LNCaP clone FGC (cell line): Measurements from ENCODE around the gene DAG1.

Experiments used
- DNase-seq: peaks from one replicate; pipeline ENCODE4 v3.0.0-alpha.2; 2011; ENCODE audit warnings: low read depth
- H3K4me3 ChIP-seq: 2 replicates; pipeline ENCODE4 v1.5.1; 2011; ENCODE audit warnings: mild to moderate bottlenecking, low read depth, low read length, control low read depth
- TF ChIP-seq, protein P1 (sequence below): IDR thresholded peaks from 2 replicates; pipeline ENCODE4 v1.5.1; 2012; ENCODE audit warnings: mild to moderate bottlenecking; ENCODE audit not compliant: control insufficient read depth, insufficient read depth; ENCODE audit errors: extremely low read depth

The DAG1 gene

GRCh38 chr3:49469936-49470713, at the start of gene DAG1:
Gene DAG1 (plus strand): TSS chr3:49470267. CDS start chr3:49510535, 40,268 bp downstream.
- TF ChIP-seq, protein P1, sequence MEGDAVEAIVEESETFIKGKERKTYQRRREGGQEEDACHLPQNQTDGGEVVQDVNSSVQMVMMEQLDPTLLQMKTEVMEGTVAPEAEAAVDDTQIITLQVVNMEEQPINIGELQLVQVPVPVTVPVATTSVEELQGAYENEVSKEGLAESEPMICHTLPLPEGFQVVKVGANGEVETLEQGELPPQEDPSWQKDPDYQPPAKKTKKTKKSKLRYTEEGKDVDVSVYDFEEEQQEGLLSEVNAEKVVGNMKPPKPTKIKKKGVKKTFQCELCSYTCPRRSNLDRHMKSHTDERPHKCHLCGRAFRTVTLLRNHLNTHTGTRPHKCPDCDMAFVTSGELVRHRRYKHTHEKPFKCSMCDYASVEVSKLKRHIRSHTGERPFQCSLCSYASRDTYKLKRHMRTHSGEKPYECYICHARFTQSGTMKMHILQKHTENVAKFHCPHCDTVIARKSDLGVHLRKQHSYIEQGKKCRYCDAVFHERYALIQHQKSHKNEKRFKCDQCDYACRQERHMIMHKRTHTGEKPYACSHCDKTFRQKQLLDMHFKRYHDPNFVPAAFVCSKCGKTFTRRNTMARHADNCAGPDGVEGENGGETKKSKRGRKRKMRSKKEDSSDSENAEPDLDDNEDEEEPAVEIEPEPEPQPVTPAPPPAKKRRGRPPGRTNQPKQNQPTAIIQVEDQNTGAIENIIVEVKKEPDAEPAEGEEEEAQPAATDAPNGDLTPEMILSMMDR = no peak
- DNase-seq = peak; percentile 89
- H3K4me3 ChIP-seq = peak within 1 kb of the TSS; percentile 78

- H3K4me3 ChIP-seq = no peak overlapping the region
- no peak for DNase-seq
- TF ChIP-seq, protein P1 = no peak
Measured at GRCh38 chr3:49421890-49422378, 48.1 kb upstream of the DAG1 start.

DNA sequence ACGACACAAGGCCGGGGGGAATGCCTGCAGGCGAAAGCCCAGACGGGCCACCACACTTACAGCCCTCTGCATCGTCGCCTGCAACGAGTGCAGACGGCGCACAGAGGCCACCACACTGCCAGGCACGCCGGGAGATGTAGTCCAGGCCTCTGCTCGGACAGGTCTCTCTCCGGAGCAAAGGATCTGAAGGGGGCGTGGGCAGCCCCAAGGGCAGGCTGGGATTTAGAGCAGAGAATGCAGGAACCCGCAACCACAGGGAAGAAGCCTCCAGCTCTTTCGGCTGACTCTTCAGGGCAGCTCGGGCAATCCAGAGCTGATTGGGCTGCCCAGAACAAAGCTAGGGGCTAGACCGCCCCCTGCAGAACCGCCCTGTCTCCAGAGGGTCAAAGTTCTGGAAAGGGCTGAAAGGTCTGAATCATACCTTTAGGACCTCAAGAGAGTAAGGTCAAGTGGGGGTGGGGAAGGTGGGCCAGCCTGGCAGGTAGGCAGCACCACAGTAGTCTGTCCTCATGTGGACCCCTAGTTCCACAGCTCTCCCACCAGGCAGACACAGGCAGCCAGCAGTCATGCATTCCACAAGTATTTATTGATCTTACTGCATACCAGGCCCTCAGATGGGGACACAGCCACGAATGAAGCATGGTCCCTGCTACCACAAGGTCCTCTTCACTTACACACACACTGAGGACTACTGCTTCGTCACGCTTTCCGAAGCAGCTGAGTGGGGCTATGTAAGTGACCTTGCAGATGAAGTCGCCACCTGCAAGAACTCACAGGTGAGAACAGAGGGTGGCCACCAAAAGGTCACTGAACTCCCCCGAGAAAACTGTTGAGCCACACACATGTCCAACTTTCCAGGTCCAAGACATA, 47.5 kb upstream of the DAG1 start, which contains the start of gene AMT:
Gene AMT, minus strand, starts transcription at position 95 of the 870 bp plus-strand sequence. Its CDS starts 23 bp downstream, at position 72.
- H3K4me3 ChIP-seq = no peak within 1 kb of the TSS
- no peak for DNase-seq
- TF ChIP-seq, protein P1 = no peak

DNA sequence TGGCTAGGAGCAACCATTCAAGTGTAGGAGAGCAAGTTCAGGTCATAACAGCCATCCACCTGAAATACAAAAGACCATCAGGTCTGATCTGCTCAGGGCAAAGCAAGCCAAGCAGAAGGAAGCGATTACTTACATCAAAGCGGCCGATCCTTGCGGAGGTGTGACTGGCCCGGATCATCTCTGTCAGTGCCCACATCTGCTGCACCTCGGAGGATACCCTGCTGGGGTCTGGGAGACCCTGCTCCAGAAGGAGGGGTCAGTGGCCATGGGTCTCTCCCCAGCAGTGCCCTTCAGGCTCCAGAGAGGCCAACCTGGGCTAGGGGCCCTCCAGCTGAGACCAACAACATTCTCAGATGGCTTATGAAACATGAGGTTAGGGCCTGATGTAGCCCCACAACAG, 45.3 kb upstream of the DAG1 start:
- no peak overlapping the region for H3K4me3 ChIP-seq
- TF ChIP-seq, protein P1 = no peak
- no peak for DNase-seq

GRCh38 chr3:49427586-49427985, 42.5 kb upstream of the DAG1 start:
- DNase-seq = no peak
- TF ChIP-seq, protein P1 = no peak
- no peak overlapping the region for H3K4me3 ChIP-seq

DNA sequence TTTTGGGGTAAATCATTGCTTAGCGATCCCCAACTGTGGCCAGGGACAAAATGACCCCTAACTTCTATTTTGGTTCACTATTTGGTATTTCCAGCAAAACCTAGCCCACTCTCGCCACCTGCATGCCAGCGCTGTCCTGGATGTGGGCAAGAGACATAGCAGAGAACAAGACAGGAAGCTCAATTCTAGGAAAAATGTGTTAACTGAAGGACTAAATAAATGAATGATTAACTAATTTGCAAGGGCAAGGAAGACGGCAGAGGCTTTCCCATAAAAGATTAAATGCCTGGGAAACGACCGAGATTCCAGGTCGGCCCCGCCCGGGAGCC, 41.4 kb upstream of the DAG1 start:
- TF ChIP-seq, protein P1 = no peak
- DNase-seq = no peak
- peak overlapping the region; percentile 62 for H3K4me3 ChIP-seq
